HEK293 (cell line): Measurements from ENCODE around the gene SMCHD1.

ENCODE experiments used
- TF ChIP-seq, protein P1 (sequence below): fragments of 450-650 bp; formaldehyde crosslinking; IDR thresholded peaks from 2 replicates; pipeline ENCODE4 v1.5.1; 2016; ENCODE audit warnings: missing biosample characterization, missing genetic modification characterization
- TF ChIP-seq, protein P2 (sequence below): fragments of 450-650 bp; formaldehyde crosslinking; IDR thresholded peaks from 2 replicates; pipeline ENCODE4 v1.5.1; 2016; ENCODE audit warnings: missing biosample characterization, missing genetic modification characterization

GRCh38 chr18:2821695-2822094 lies 166.2 kb downstream of the SMCHD1 start:
- TF ChIP-seq, protein P1, sequence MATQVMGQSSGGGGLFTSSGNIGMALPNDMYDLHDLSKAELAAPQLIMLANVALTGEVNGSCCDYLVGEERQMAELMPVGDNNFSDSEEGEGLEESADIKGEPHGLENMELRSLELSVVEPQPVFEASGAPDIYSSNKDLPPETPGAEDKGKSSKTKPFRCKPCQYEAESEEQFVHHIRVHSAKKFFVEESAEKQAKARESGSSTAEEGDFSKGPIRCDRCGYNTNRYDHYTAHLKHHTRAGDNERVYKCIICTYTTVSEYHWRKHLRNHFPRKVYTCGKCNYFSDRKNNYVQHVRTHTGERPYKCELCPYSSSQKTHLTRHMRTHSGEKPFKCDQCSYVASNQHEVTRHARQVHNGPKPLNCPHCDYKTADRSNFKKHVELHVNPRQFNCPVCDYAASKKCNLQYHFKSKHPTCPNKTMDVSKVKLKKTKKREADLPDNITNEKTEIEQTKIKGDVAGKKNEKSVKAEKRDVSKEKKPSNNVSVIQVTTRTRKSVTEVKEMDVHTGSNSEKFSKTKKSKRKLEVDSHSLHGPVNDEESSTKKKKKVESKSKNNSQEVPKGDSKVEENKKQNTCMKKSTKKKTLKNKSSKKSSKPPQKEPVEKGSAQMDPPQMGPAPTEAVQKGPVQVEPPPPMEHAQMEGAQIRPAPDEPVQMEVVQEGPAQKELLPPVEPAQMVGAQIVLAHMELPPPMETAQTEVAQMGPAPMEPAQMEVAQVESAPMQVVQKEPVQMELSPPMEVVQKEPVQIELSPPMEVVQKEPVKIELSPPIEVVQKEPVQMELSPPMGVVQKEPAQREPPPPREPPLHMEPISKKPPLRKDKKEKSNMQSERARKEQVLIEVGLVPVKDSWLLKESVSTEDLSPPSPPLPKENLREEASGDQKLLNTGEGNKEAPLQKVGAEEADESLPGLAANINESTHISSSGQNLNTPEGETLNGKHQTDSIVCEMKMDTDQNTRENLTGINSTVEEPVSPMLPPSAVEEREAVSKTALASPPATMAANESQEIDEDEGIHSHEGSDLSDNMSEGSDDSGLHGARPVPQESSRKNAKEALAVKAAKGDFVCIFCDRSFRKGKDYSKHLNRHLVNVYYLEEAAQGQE (tag by site-specific recombination) = no peak
- TF ChIP-seq, protein P2, sequence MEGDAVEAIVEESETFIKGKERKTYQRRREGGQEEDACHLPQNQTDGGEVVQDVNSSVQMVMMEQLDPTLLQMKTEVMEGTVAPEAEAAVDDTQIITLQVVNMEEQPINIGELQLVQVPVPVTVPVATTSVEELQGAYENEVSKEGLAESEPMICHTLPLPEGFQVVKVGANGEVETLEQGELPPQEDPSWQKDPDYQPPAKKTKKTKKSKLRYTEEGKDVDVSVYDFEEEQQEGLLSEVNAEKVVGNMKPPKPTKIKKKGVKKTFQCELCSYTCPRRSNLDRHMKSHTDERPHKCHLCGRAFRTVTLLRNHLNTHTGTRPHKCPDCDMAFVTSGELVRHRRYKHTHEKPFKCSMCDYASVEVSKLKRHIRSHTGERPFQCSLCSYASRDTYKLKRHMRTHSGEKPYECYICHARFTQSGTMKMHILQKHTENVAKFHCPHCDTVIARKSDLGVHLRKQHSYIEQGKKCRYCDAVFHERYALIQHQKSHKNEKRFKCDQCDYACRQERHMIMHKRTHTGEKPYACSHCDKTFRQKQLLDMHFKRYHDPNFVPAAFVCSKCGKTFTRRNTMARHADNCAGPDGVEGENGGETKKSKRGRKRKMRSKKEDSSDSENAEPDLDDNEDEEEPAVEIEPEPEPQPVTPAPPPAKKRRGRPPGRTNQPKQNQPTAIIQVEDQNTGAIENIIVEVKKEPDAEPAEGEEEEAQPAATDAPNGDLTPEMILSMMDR = no peak
